ENCODE measurements around the gene PAN3.

The PAN3 gene

GRCh38 chr13:28245465-28245864 is 107.1 kb downstream of the PAN3 start:
- DNase-seq (ENCODE audit: extremely low read depth, low read depth), result no peak
- TF ChIP-seq CTCF (IDR thresholded peaks at IDR 0.05; ENCODE audit: low read depth, low read length), result no peak

DNA sequence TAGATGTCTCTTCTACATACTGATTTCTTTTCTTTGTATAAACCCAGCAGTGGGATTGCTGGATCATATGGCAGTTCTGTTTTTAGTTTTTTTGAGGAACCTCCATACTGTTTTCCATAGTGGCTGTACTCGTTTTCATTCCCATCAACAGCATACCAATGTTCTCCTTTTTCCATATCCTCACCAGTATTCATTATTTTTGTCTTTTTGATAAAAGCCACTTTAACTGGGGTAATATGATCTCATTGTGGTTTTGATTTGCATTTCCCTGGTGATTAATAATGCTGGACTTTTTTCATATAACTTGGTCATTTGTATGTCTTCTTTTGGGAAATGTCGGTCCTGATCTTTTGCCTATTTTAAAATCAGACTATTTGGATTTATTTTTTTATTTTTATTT is 108.5 kb downstream of the PAN3 start:
- no peak for TF ChIP-seq CTCF (IDR thresholded peaks at IDR 0.05; ENCODE audit: low read depth, low read length)
- DNase-seq (ENCODE audit: extremely low read depth, low read depth), result no peak

DNA sequence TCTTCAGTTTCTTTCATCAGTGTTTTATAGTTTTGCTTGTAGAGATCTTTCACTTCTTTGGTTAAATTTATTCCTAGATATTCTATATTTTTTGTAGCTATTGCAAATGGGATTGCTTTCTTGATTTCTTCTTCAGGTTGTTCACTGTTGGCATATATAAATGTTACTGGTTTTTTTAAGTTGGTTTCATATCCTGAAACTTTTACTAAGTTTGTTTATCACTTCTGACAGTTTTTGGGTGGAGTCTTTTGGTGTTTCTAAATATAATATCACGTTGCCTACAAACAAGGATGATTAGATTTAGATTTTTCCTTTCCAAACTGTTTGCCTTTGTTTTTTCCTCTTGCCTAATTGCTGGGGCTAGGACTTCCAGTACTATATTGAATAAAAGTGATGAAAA is 109.7 kb downstream of the PAN3 start:
- no peak for DNase-seq (ENCODE audit: extremely low read depth, low read depth)
- TF ChIP-seq CTCF (IDR thresholded peaks at IDR 0.05; ENCODE audit: low read depth, low read length), result no peak

GRCh38 chr13:28250542-28250941 is 112.2 kb downstream of the PAN3 start:
- no peak for DNase-seq (ENCODE audit: extremely low read depth, low read depth)
- no peak for TF ChIP-seq CTCF (IDR thresholded peaks at IDR 0.05; ENCODE audit: low read depth, low read length)

DNA sequence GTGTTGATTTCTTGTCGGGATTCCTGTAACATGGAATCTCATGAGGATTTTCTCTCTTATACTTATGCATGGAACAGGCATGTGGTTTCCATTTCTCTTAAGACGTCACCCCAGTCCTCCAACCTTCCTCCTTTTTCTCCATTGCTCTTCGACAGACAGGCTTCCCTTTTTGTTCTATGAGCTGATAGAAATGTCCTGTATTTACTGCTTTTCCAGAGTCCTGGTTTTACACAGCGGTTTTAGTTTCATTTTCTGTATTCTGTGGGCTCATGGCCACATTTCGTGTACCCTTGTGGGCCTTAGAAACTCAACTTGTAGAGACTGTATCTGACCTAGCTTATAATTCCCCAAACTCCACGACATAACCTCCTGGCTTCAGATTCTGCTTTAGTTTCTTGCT is 113.1 kb downstream of the PAN3 start:
- no peak for DNase-seq (ENCODE audit: extremely low read depth, low read depth)
- no peak for TF ChIP-seq CTCF (IDR thresholded peaks at IDR 0.05; ENCODE audit: low read depth, low read length)

DNA sequence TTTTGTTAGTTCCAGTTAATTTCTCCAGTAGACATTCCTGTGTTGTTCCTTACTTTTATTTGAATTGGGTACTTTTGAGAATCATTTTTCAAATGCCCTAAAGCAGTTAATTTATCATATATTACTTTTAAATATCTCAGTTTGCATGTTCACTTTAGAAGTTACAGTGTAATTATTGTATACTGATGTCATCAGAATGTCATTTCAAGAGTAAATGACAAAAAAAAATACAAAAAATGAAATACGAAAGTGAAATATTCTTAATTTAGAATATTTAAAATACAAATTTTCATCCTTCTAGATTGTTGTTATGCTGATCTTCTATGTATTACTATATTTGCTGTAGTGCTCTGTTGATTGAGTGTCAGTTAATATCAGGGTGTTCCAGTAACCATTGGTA is 114.2 kb downstream of the PAN3 start:
- TF ChIP-seq CTCF (IDR thresholded peaks at IDR 0.05; ENCODE audit: low read depth, low read length), result no peak
- DNase-seq (ENCODE audit: extremely low read depth, low read depth), result no peak

DNA sequence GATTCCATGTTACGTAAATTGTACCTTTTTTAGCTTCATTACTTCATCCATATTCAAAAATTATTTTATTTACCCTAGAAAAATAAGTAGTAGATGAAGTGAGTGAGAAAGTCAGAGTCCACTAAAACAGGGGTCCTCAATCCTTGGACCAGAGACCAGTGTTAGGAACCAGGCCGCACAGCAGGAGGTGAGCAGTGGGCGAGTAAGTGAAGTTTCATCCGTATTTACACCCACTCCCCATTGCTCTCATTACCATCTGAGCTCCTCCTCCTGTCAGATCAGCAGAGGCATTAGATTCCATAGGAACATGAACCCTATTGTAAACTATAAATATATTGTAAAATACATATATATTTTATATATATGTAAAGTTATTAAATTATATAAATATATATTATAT is 119.0 kb downstream of the PAN3 start:
- TF ChIP-seq CTCF (IDR thresholded peaks at IDR 0.05; ENCODE audit: low read depth, low read length), result no peak
- DNase-seq (ENCODE audit: extremely low read depth, low read depth), result no peak

Measured in AG09319 (cell line).